Endothelial cell of umbilical vein (primary cell): ENCODE results near the gene MFAP4. TPM values are rescaled to one million over a fixed set of nuclear protein-coding genes. Genes with fewer than 3 reads are reported as not detected.

ENCODE experiments used
- BruUV-seq: library from RNA; stranded (reverse); fragments of 400-500 nt; replicated peaks from 2 replicates; lab custom pipeline; 2021; lab: Mats Ljungman, UMichigan
- CTCF ChIA-PET: fragments of 300-600, 350-600 bp; sonication (Branson Sonifier 250); formaldehyde crosslinking; loops from one replicate; lab custom pipeline; 2021; ENCODE audit warnings: antibody characterized with exemption, inconsistent platforms; lab: Charles Lee
- POLR2A ChIA-PET: fragments of 300-600, 350-600 bp; sonication (Branson Sonifier 250); formaldehyde crosslinking; loops from one replicate; lab custom pipeline; 2021; ENCODE audit warnings: antibody characterized with exemption, inconsistent platforms; lab: Charles Lee
- DNase-seq: peaks from one replicate; pipeline ENCODE4 v3.0.0-alpha.2; 2011; ENCODE audit warnings: low read depth, low spot score
- FAIRE-seq: peaks from 2 replicates; lab custom pipeline; 2011; peaks lifted over from hg19 to GRCh38; lab: Jason Lieb, UNC
- H2AFZ ChIP-seq: 2 replicates; pipeline ENCODE4 v1.6.0; 2012; ENCODE audit warnings: low read depth, low read length, control low read depth, inconsistent platforms
- H3K27ac ChIP-seq: 2 replicates; pipeline ENCODE4 v1.5.1; 2011; ENCODE audit warnings: low read depth, mild to moderate bottlenecking, control low read depth, low read length, moderate library complexity; ENCODE audit not compliant: insufficient read depth
- H3K27me3 ChIP-seq, 2 experiments: 2 replicates each; pipeline versions ENCODE4 v1.6.0 to v1.6.1; 2011; ENCODE audit warnings: low read length in 2 of 2, mixed read lengths in 1 of 2; ENCODE audit not compliant: control insufficient read depth in 2 of 2, insufficient read depth in 2 of 2
- H3K36me3 ChIP-seq, 2 experiments: 2 replicates in 1 of 2; 3 replicates in 1 of 2; pipeline ENCODE4 v1.5.1; 2011; ENCODE audit warnings: low read length in 2 of 2, mild to moderate bottlenecking in 1 of 2, moderate library complexity in 1 of 2; ENCODE audit not compliant: control insufficient read depth in 2 of 2, insufficient read depth in 2 of 2; ENCODE audit errors: extremely low read depth in 1 of 2
- H3K4me1 ChIP-seq: 3 replicates; pipeline ENCODE4 v1.5.1; 2011; ENCODE audit warnings: mild to moderate bottlenecking, low read length; ENCODE audit not compliant: control insufficient read depth, insufficient read depth; ENCODE audit errors: extremely low read depth
- H3K4me2 ChIP-seq: 2 replicates; pipeline ENCODE4 v1.6.1; 2011; ENCODE audit warnings: low read length, control low read depth, mixed read lengths; ENCODE audit not compliant: insufficient read depth
- H3K4me3 ChIP-seq, 3 experiments: fragments of 200-600 bp in 1 of 3; sonication (generic), shearing (Covaris generic) in 1 of 3; replicated peaks in 1 of 3; 2 replicates each; pipeline ENCODE4 v1.5.1; 2011 to 2016; ENCODE audit warnings: control low read depth in 3 of 3, low read length in 3 of 3, mild to moderate bottlenecking in 2 of 3, inconsistent platforms in 1 of 3, low read depth in 1 of 3, moderate library complexity in 1 of 3; ENCODE audit not compliant: insufficient read depth in 1 of 3
- H3K79me2 ChIP-seq: 2 replicates; pipeline ENCODE4 v1.6.0; 2012; ENCODE audit warnings: low read length, inconsistent platforms; ENCODE audit not compliant: control insufficient read depth, insufficient read depth
- H3K9ac ChIP-seq: replicated peaks from 2 replicates; pipeline ENCODE3; 2011; ENCODE audit warnings: low read length, control low read depth; ENCODE audit not compliant: insufficient read depth; ENCODE audit errors: extremely low read depth
- H3K9me1 ChIP-seq: replicated peaks from 3 replicates; pipeline ENCODE4 v1.6.0; 2011; ENCODE audit warnings: mild to moderate bottlenecking, low read length; ENCODE audit not compliant: control insufficient read depth, insufficient read depth; ENCODE audit errors: extremely low read depth
- H3K9me3 ChIP-seq: replicated peaks from 2 replicates; pipeline ENCODE4 v1.5.1; 2012; ENCODE audit warnings: low read length, inconsistent platforms; ENCODE audit not compliant: control insufficient read depth, insufficient read depth
- H4K20me1 ChIP-seq: replicated peaks from 2 replicates; pipeline ENCODE3; 2011; ENCODE audit warnings: mild to moderate bottlenecking, low read length; ENCODE audit not compliant: control insufficient read depth, insufficient read depth; ENCODE audit errors: extremely low read depth
- CTCF ChIP-seq, 2 donors: IDR thresholded peaks; 1 replicate in 1 of 2; 2 replicates in 1 of 2; pipeline ENCODE4 v1.5.1; 2011; ENCODE audit warnings: low read length in 2 of 2, mild to moderate bottlenecking in 2 of 2, moderate library complexity in 2 of 2, control low read depth in 1 of 2, inconsistent platforms in 1 of 2, low read depth in 1 of 2; ENCODE audit not compliant: insufficient read depth in 1 of 2; ENCODE audit errors: extremely low read depth in 1 of 2
- EZH2 ChIP-seq: IDR thresholded peaks from 2 replicates; pipeline ENCODE4 v1.6.1; 2012; ENCODE audit warnings: borderline replicate concordance, low read depth, mild to moderate bottlenecking, moderate library complexity, low read length, inconsistent platforms; ENCODE audit not compliant: severe bottlenecking
- FOS ChIP-seq: IDR thresholded peaks from 2 replicates; pipeline ENCODE4 v1.6.1; 2011; ENCODE audit warnings: mild to moderate bottlenecking, low read length, moderate library complexity, borderline replicate concordance; ENCODE audit not compliant: insufficient read depth
- GATA2 ChIP-seq: IDR thresholded peaks from 2 replicates; pipeline ENCODE4 v1.7.0; 2011; ENCODE audit warnings: low read depth, mild to moderate bottlenecking, moderate library complexity, mixed read lengths, low read length; ENCODE audit not compliant: insufficient read length, insufficient read depth
- JUN ChIP-seq: IDR thresholded peaks from 2 replicates; pipeline ENCODE4 v1.6.1; 2011; ENCODE audit warnings: borderline replicate concordance, low read depth; ENCODE audit not compliant: insufficient read length, insufficient read depth
- MYC ChIP-seq: IDR thresholded peaks from one replicate; pipeline ENCODE4 v1.6.1; 2011; ENCODE audit warnings: mild to moderate bottlenecking, low read depth, low read length
- POLR2A ChIP-seq: IDR thresholded peaks from 2 replicates; pipeline ENCODE4 v1.6.1; 2012; ENCODE audit warnings: low read depth, mild to moderate bottlenecking, control low read depth, low read length
- POLR2AphosphoS5 ChIP-seq: IDR thresholded peaks from 2 replicates; pipeline ENCODE4 v1.6.1; 2012; ENCODE audit warnings: low read depth, mild to moderate bottlenecking, control low read depth, low read length, moderate library complexity; ENCODE audit not compliant: insufficient read depth
- dilution Hi-C: fragments of 300-500 bp; cut with MboI; formaldehyde crosslinking; loops from one replicate; pipeline ENCODE4 v1.15.0; 2019; ENCODE audit warnings: low sequenced_read_pairs; ENCODE audit not compliant: extremely low pct_ligation_motif_present
- intact Hi-C: fragments of 100-400 bp; cut with micrococcal nuclease; formaldehyde crosslinking; loops from one replicate; pipeline ENCODE4 v1.10.0; 2022
- polyA plus RNA-seq, 4 experiments: library from polyadenylated mRNA; depleted of rRNA in 3 of 4; stranded (reverse) in 3 of 4; unstranded in 1 of 4; fragments of >200 nt; gene quantifications; 2 replicates each; pipeline versions ENCODE4 v1.2.1 to v1.2.3, GENCODE V29; 2011 to 2012; ENCODE audit warnings: missing spikeins in 1 of 4
- total RNA-seq: library from RNA; stranded (reverse); gene quantifications from 2 replicates; pipeline ENCODE4 v1.2.3, GENCODE V29; 2021
- TF ChIP-seq, protein P1 (sequence below): IDR thresholded peaks from 2 replicates; pipeline ENCODE4 v1.6.1; 2011; ENCODE audit not compliant: insufficient read depth, insufficient read length

Gene MFAP4
- total and polyA plus RNA-seq, 2 donors (not counting 3 experiments of a cell fraction or from before 2014, with no cell fraction given), result not detected

GRCh38 chr17:19433255-19433654 lies 46.3 kb upstream of the MFAP4 start:
- Histone ChIP-seq H2AFZ (no peak overlapping the region), H3K9me1 (no peaks in the 10 kb centered on the region), H3K4me1 (no peaks in the 10 kb centered on the region), H4K20me1 (no peaks in the 10 kb centered on the region), H3K79me2 (no peaks in the 10 kb centered on the region), H3K4me2 (no peak overlapping the region), H3K27ac (no peak overlapping the region), H3K27me3 (peaks cover 2 to 3% of the 10 kb centered on the region in 2 experiments), H3K9me3 (no peaks in the 10 kb centered on the region), H3K9ac (no peak overlapping the region), H3K4me3 (no peak overlapping the region), H3K36me3 (no peaks in the 10 kb centered on the region)
- POLR2A ChIA-PET, result no interaction called here
- intact Hi-C loops (no loop called here), dilution Hi-C loops (no loop called here)
- no TSS peak for BruUV-seq
- no peak for TF ChIP-seq POLR2AphosphoS5
- TF ChIP-seq FOS, result no peak
- no peak for TF ChIP-seq JUN
- no peak for TF ChIP-seq GATA2
- TF ChIP-seq POLR2A, result no peak
- TF ChIP-seq, protein P1, sequence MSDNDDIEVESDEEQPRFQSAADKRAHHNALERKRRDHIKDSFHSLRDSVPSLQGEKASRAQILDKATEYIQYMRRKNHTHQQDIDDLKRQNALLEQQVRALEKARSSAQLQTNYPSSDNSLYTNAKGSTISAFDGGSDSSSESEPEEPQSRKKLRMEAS, result no peak
- TF ChIP-seq CTCF (IDR thresholded peaks at IDR 0.05; ENCODE audit: extremely low read depth in 1 of 2, insufficient read depth in 1 of 2, low read depth in 1 of 2, low read length in 2 of 2), result no peak
- no peak for TF ChIP-seq MYC
- TF ChIP-seq EZH2, result no peak
- CTCF ChIA-PET, result interaction anchor here (1.0 to 2.4 kb wide), 4 partner anchors 8 to 55 kb away, joined by 3 to 14 read pairs (median 4); partner anchors contain the start of gene MAPK7
- FAIRE-seq (no peak), DNase-seq (no peak)
